Lung microvascular endothelial cell (primary cell): Measurements from ENCODE around the gene GLDC. TPM values are rescaled to one million over a fixed set of nuclear protein-coding genes. Genes with fewer than 3 reads are reported as not detected.
"Not testable (repeated sequence)": the region's sequence is repeated elsewhere in the genome, so short reads cannot be mapped to it uniquely, and the experiment has no call there.

Experiments used
- DNase-seq, 2 donors: peaks; one replicate each; pipeline versions ENCODE4 v3.0.0 to v3.0.0-alpha.2; 2010; ENCODE audit warnings: low read depth in 2 of 2
- total RNA-seq: library from RNA; depleted of rRNA; stranded (reverse); fragments of >200 nt; gene quantifications from 2 replicates; pipeline ENCODE4 v1.2.1, GENCODE V29; 2014

Gene GLDC
- total RNA-seq, 1 donor from 2014 or later, result 1.8 TPM

DNA sequence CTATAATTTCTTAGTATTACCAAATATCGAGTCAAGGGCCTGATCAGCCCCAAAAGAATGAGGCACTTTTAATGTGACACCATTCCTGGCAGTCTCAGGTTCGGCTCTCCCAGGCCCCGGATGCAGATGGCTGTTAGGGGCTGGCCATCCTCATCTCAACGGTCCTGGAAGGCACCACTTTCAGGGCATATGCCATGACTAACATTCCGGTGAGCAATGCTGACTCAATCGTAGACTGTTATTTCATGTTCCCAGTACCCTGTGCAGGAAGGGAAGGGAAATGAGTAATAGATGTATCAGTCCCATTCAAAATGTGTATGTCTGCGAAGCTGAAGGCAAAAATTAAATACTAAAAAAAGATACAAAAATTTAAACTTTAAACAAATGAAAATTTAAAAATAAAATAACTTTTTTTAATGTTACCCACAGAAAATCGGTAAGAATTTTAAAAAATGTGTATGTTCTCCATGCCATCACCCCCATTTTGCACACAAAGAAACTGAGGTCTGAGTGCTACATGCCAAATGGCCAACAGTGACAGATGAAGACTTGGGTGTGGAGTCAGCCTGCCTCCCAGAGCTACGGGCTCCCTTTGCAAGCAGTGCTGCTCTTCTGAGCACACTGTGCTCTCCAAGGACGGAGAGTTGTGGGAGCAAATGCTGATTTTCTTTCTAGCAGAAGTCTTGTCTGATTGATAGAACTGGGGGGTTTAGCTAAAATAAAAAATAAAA is 79.0 kb downstream of the GLDC start:
- DNase-seq, result peak; percentile 95 to 99

GRCh38 chr9:6565312-6565711 is 80.2 kb downstream of the GLDC start:
- DNase-seq, result peak; percentile 18 to 33

DNA sequence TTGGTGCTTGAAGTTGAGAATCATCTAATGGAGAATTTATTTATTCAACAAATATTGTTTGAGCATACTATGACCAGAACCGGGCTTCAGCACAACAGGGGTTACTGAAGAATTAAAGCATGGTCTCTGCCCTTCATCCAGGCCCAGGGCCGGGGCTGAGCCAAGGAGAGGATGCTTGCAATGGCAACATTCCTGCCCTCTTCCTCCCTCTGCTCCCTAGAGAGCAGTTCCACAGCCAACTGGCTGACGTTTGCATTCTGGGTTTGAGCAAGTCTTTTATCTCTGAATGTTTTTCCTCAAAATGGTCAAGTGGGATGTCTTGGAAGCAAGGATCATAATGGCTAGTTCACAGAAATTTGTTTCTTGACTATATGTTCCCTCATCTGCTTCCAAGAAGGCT is 80.7 kb downstream of the GLDC start:
- DNase-seq, result peak in 1 of 2 donors; percentile 11

DNA sequence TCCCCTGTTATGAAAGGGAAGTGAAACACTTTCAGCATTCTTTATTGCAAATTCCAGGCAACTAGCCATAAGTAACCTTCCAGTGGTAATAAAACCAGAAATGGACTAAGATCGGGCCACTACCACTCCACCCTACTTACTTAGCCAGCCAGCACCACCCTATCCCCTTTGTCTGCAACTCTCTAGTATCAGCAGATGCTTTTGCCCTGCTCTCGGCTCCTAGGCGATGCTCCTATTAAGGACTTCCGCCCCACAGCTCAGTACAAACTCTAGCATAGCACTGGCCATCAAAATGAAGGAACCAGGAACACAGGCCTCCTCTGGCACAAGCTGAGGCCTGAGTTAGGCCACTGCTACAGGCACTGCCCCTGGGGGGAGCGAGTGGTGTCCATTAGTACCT is 81.2 kb downstream of the GLDC start:
- peak; percentile 37 to 40 for DNase-seq

DNA sequence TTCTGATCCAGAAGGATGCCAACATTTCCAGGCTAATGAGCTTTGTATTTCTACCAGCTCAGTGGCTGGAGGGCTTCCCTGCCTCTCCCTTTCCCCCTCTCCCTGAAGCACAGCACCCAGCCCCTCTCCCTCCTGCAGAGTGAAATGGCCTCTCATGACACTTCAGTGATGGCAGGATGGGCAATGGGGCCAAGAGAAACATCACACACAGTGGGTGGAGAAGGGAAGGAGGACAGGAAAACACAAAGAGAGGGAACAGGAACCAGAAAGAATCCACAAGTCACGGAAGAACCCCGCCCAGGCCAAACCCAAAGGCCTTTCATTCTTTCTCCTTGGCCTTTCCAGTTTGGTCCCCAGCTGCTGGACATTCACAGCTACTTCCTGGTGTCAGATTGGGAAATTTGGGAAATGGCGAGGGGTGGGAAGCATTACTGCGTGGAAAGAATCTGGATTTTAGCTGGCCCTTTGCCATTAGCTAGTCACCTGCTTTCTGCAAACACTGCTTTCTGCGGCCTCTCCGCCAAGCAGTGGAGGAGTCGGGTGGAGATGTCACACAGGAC is 82.6 kb downstream of the GLDC start:
- peak; percentile 58 to 97 for DNase-seq

DNA sequence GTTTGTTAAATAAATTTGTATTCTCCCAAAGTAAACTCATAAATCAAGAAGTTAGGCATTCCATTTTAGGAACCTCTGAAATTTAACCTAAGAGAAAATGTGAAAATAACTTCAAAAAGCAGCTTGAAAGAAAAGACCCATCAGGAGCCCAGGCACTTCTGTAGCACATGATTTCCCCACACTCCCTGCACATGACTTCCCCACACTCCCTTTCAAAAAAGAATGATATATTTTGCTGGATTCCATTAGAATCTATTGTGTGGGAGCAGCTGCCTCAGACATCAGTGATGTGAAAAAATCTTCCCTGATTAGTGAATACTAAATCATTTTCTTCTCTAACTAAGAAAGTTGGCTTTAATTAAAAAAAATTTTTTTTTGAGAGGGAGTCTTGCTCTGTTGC is 83.3 kb downstream of the GLDC start:
- DNase-seq, result peak; percentile 28 to 63

DNA sequence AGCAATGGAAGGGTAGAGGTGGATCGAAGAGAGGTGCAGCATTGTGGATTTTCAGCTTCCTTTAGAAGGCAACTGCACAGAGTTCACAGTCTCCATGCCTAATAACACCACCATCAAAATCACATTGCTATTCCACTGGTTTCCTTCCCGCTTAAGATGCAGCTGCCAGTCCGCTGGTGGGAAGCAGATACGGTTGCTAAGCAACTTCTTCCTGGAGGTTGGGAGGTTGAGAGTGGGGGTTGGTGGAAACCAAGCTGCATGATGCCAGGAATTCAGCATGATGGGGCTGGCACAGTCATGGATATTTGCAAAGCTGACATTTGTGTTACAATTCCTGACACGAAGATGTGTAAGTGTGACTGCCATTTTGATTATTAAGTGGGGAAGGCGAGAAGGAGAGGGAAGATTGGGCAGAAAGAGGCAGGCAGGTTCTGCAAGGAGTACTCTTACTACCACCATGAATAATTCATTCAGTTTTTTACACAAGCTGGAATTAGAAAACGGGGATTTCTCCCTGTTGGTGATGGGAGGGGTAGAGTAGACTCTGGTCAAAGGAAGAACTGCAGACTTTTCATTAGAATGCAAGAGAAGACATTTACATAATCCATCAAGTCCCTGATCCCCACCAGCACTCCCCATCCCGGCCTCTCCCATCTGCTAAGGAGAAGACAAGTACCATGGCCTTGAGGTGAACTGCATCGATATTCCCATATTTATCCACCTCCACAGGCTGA is 87.5 kb downstream of the GLDC start:
- peak; percentile 94 to 97 for DNase-seq

DNA sequence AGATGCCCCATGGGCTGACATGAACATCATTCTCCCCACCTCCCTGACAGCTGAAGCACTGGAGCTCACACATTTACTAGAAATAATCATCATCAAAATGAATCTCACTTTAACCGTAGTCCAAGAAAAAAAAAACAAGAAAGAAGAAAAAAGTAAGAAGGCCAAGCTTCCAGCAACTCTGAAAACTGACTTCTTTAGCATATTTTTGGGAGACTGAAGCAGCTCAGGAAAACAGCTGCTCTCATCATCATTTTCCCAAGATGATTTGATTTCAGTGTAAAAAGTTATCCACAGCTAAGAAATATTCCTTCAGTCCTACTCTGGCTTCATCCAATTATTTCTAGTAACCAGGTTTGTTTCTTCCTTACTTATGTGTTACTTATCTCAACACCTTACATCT is 91.7 kb downstream of the GLDC start:
- no peak for DNase-seq

- peak; percentile 76 to 93 for DNase-seq
Observed at GRCh38 chr9:6552498-6553121, 92.9 kb downstream of the GLDC start.

DNA sequence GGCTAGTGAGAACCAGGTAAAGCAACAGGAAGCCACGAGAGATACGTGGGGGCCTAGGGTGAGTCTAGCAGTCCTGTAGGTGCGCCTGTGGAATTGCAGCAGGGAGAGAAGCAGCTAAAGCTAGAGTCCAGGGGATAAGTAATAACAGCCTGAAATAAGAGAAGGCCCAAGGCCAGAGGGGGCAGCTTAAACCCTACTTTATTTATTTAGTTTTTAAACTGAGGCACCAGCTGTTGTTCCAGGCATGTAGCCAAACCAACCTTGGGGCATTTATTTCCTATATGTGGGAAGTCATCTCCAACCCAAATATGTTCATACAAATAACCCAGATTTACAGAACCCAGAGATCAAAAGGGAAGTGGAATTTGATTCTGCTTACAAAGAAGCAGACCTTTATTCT is 93.5 kb downstream of the GLDC start:
- peak; percentile 74 to 81 for DNase-seq

GRCh38 chr9:6551136-6551535 is 94.4 kb downstream of the GLDC start:
- DNase-seq, result peak; percentile 29 to 63

DNA sequence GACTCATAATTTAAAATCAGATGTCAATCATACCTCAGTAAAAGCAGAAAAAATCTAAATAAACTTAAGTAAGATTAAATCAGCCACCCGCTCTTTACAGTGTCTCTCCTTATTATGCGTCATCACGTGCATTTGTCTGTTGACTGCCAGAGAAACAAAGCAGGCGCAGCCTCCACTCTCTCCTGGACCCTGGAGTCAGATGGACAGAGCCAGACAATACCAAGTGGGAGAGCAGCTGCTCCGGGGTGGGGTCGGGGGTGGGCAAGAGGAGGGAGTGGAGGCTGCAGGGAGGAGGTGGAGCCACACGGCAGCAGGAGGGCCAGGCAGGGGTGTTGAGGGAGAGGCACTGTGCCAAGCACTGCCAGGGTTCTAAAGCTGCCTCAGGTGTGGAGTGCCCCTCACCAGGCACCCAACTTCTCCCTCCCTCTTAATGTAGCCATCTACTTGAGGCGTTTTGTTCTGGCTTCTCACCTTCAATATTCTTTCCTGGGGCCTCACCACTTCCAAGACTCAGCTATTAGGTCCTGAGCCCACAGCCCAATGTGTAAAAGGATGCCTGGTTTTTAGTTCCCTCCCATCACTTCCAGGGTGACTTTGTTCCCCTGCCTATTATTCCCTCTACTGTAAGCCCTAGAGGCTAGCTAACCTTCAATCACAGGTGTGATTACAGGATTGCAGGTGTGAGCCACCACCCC is 96.3 kb downstream of the GLDC start:
- DNase-seq, result no peak

GRCh38 chr9:6545017-6545691 is 100.4 kb downstream of the GLDC start:
- no peak for DNase-seq

- DNase-seq, result no peak
Observed at GRCh38 chr9:6543204-6543603, 102.3 kb downstream of the GLDC start.

DNA sequence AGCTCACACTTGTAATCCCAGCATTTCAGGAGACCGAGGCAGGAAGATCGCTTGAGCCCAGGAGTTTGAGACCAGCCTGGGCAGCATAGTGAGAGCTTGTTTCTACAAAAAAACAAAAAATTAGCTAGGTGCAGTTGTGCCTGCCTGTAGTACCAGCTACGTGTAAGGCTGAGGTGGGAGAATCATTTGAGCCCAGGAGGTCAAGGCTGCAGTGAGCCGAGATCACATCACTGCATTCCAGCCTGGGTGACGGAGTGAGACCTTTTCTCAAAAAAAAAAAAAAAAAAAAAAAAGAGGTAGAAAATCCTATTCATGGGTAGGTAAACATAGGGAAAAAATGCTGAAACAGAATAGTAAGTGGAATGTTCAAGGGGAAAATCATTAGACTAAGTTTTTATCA is 102.9 kb downstream of the GLDC start:
- not testable (repeated sequence) for DNase-seq

- peak in 1 of 2 donors; percentile 27 for DNase-seq
Observed at GRCh38 chr9:6538666-6539071, 106.9 kb downstream of the GLDC start.

DNA sequence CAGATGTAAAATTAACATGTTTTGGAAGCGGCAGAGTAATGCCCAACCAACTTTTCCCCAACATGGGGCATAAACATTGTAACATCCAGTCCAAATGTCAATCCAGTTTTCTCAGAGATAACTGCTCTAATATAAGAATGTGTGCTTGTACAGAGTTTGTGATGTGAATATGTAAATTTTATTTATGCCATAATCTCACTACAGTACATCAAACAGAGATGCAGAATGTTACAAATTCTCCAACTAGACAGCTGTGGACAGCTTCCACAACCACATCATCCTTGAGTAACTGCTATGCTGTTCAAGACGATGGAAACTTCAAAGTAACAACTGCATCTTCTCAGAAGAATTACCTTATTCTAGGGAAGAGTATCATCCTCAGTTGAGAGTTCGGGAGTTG is 109.9 kb downstream of the GLDC start:
- no peak for DNase-seq

GRCh38 chr9:6525326-6526045 is 120.0 kb downstream of the GLDC start:
- no peak for DNase-seq

- no peak for DNase-seq
Observed at GRCh38 chr9:6522263-6522662, 123.3 kb downstream of the GLDC start.

- DNase-seq, result no peak
Observed at GRCh38 chr9:6512085-6512657, 133.4 kb downstream of the GLDC start.
